ENCODE results near the gene SCUBE2.

SCUBE2 gene

DNA sequence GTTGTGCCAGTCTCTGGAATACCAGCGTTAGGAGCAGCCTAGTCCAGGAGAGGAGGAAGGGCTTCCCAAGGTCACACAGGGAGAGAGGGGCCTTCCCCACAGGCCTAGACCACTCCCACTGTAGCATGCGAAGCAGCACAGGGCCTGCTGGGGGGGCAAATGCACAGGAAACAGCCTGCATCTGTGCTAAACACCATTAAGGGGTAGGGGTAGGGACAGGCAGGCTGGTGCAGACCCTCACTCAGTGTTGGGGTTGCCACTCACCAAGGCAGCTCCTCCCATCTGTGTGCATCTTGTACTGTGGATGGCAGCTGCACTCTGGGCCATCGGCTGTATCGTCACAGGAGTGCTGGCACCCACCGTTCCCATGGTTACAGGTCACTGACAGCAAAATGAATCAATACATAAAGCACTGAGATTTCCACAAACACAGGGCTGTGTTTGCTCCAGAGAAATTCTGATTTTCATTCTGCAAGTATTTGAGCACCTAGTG, 24.9 kb downstream of the SCUBE2 start:
- Histone ChIP-seq H3K27me3 (ENCODE audit: insufficient read depth, low read depth) (peaks cover 16% of the 10 kb centered on the region; the same call in 1 of the 2 replicates), H3K4me1 (ENCODE audit: low read depth, poor library complexity, severe bottlenecking) (no peaks in the 10 kb centered on the region), H3K79me2 (ENCODE audit: insufficient read depth, low read depth) (no peaks in the 10 kb centered on the region), H3K9ac (no peak overlapping the region), H3K4me3 (IDR thresholded peaks at IDR 0.05; ENCODE audit: insufficient read depth, low read depth, low read length) (no peak overlapping the region), H4K20me1 (ENCODE audit: insufficient read depth) (no peaks in the 10 kb centered on the region), H3K4me2 (no peak overlapping the region), H2AFZ (ENCODE audit: low read depth) (no peak overlapping the region), H3K27ac (no peak overlapping the region), H3K36me3 (ENCODE audit: insufficient read depth) (no peaks in the 10 kb centered on the region)
- TF ChIP-seq, protein P1, sequence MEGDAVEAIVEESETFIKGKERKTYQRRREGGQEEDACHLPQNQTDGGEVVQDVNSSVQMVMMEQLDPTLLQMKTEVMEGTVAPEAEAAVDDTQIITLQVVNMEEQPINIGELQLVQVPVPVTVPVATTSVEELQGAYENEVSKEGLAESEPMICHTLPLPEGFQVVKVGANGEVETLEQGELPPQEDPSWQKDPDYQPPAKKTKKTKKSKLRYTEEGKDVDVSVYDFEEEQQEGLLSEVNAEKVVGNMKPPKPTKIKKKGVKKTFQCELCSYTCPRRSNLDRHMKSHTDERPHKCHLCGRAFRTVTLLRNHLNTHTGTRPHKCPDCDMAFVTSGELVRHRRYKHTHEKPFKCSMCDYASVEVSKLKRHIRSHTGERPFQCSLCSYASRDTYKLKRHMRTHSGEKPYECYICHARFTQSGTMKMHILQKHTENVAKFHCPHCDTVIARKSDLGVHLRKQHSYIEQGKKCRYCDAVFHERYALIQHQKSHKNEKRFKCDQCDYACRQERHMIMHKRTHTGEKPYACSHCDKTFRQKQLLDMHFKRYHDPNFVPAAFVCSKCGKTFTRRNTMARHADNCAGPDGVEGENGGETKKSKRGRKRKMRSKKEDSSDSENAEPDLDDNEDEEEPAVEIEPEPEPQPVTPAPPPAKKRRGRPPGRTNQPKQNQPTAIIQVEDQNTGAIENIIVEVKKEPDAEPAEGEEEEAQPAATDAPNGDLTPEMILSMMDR (conservative IDR thresholded peaks at IDR 0.05; ENCODE audit: low read depth, low read length): no peak

GRCh38 chr11:9065607-9066432, 25.6 kb downstream of the SCUBE2 start:
- Histone ChIP-seq H3K27ac (no peak overlapping the region), H3K79me2 (ENCODE audit: insufficient read depth, low read depth) (no peaks in the 10 kb centered on the region), H3K36me3 (ENCODE audit: insufficient read depth) (no peaks in the 10 kb centered on the region), H3K4me3 (IDR thresholded peaks at IDR 0.05; ENCODE audit: insufficient read depth, low read depth, low read length) (no peak overlapping the region), H4K20me1 (ENCODE audit: insufficient read depth) (no peaks in the 10 kb centered on the region), H3K4me1 (ENCODE audit: low read depth, poor library complexity, severe bottlenecking) (peaks cover 6% of the 10 kb centered on the region), H2AFZ (ENCODE audit: low read depth) (no peak overlapping the region), H3K4me2 (no peak overlapping the region), H3K27me3 (ENCODE audit: insufficient read depth, low read depth) (peaks cover 16% of the 10 kb centered on the region; the same call in 1 of the 2 replicates), H3K9ac (no peak overlapping the region)
- TF ChIP-seq, protein P1 (conservative IDR thresholded peaks at IDR 0.05; ENCODE audit: low read depth, low read length): no peak

DNA sequence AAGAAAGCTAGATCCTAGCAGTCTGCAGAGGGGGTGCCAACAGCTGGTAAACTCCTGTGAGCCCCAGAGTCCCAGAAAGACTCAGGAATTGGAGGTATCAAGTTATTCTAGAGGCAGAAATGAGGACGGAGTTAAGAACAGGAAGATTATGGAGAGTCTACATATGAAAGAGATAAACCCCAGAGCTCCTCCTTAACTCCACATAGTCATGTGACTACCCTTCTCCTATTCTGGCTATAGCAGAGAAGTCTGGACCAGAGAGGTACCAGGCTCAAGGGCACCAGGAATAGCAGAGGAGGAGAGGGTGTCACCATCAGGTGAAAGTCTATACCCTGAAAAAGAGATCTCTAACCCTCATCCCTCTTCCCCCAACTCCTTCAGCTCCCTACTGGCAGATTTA, 29.6 kb downstream of the SCUBE2 start:
- TF ChIP-seq, protein P1 (conservative IDR thresholded peaks at IDR 0.05; ENCODE audit: low read depth, low read length): no peak
- Histone ChIP-seq H3K4me2 (no peak overlapping the region), H3K4me3 (IDR thresholded peaks at IDR 0.05; ENCODE audit: insufficient read depth, low read depth, low read length) (no peak overlapping the region), H3K36me3 (ENCODE audit: insufficient read depth) (no peaks in the 10 kb centered on the region), H3K9ac (no peak overlapping the region), H3K27me3 (ENCODE audit: insufficient read depth, low read depth) (peaks cover 16% of the 10 kb centered on the region; the same call in 1 of the 2 replicates), H2AFZ (ENCODE audit: low read depth) (no peak overlapping the region), H3K27ac (no peak overlapping the region), H3K79me2 (ENCODE audit: insufficient read depth, low read depth) (no peaks in the 10 kb centered on the region), H4K20me1 (ENCODE audit: insufficient read depth) (no peaks in the 10 kb centered on the region), H3K4me1 (ENCODE audit: low read depth, poor library complexity, severe bottlenecking) (peaks cover 19% of the 10 kb centered on the region)

DNA sequence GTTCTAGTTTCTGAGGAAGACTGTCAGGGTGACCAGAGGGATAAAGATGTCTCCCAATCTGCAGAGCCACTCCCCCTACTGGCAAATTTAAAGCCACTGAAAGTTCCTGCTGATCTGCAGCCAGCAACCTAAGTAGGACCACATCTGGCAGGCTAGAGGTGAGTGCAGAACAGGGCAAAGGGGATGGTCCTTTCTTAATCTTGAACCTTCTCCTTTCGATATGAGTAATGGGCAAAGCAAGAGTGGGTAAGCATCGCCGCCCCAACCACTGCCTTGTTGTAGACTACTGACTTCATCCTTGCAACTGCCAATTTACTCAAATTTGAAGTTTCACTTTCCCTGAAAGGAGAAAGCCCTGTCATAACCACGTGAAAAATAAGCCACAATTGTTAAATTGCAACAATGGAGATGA, 30.7 kb downstream of the SCUBE2 start:
- TF ChIP-seq, protein P1 (conservative IDR thresholded peaks at IDR 0.05; ENCODE audit: low read depth, low read length): peak; percentile 75
- Histone ChIP-seq H3K4me3 (IDR thresholded peaks at IDR 0.05; ENCODE audit: insufficient read depth, low read depth, low read length) (no peak overlapping the region), H3K27ac (no peak overlapping the region), H3K36me3 (ENCODE audit: insufficient read depth) (no peaks in the 10 kb centered on the region), H2AFZ (ENCODE audit: low read depth) (no peak overlapping the region), H4K20me1 (ENCODE audit: insufficient read depth) (no peaks in the 10 kb centered on the region), H3K27me3 (ENCODE audit: insufficient read depth, low read depth) (peaks cover 16% of the 10 kb centered on the region; the same call in 1 of the 2 replicates), H3K4me2 (peak overlapping the region; percentile 41), H3K79me2 (ENCODE audit: insufficient read depth, low read depth) (no peaks in the 10 kb centered on the region), H3K9ac (no peak overlapping the region), H3K4me1 (ENCODE audit: low read depth, poor library complexity, severe bottlenecking) (peaks cover 19% of the 10 kb centered on the region)

Measured in KMS-11 (cell line).